T-helper 2 cell treated with Interferon-gamma antibody and Interleukin-4, amounts not matched to agents 100 ng/mL and 5 ng/mL, for 36 hours (primary cell): ENCODE results near the gene NRBF2. TPM values are rescaled to one million over a fixed set of nuclear protein-coding genes. Genes with fewer than 3 reads are reported as not detected.

Experiments
- intact Hi-C: fragments of 100-400 bp; cut with micrococcal nuclease; formaldehyde crosslinking; loops from one replicate; pipeline ENCODE4 v1.15.1; 2023
- total RNA-seq: library from RNA; stranded (reverse); gene quantifications from 2 replicates; pipeline ENCODE4 v1.2.3, GENCODE V29; 2022

The NRBF2 gene
- total RNA-seq, 1 donor from 2014 or later, result 22.7 TPM

GRCh38 chr10:63157845-63158624, 24.9 kb downstream of the NRBF2 start:
- intact Hi-C loops, result loop anchor here (1.0 to 5.0 kb wide), 10 partner anchors 25 to 891 kb away; partner anchors contain the start of genes NRBF2 and RTKN2

- intact Hi-C loops, result no loop called here
Measured at GRCh38 chr10:63161592-63161991, 28.5 kb downstream of the NRBF2 start.

- intact Hi-C loops, result no loop called here
Measured at GRCh38 chr10:63164166-63164623, 31.1 kb downstream of the NRBF2 start.

GRCh38 chr10:63165249-63165648, 32.1 kb downstream of the NRBF2 start:
- intact Hi-C loops, result no loop called here

GRCh38 chr10:63166742-63167258, 33.7 kb downstream of the NRBF2 start:
- intact Hi-C loops, result loop anchor here (1.0 kb wide), 2 partner anchors 463 to 554 kb away; no protein-coding TSS in a partner anchor

- intact Hi-C loops, result no loop called here
Measured at GRCh38 chr10:63168821-63169462, 35.8 kb downstream of the NRBF2 start.

- intact Hi-C loops, result loop anchor here (5.0 kb wide), 1 partner anchor 353 kb away; the partner anchor contains the start of gene REEP3
Measured at GRCh38 chr10:63169624-63170023, 36.5 kb downstream of the NRBF2 start.

- intact Hi-C loops, result loop anchor here (5.0 kb wide), 1 partner anchor 351 kb away; the partner anchor contains the start of gene REEP3
Measured at GRCh38 chr10:63171255-63171855, 38.2 kb downstream of the NRBF2 start.

GRCh38 chr10:63171926-63172325, 38.8 kb downstream of the NRBF2 start:
- intact Hi-C loops, result loop anchor here (5.0 kb wide), 1 partner anchor 350 kb away; the partner anchor contains the start of gene REEP3

GRCh38 chr10:63173468-63174232, 40.5 kb downstream of the NRBF2 start:
- intact Hi-C loops, result loop anchor here (1.0 to 5.0 kb wide), 3 partner anchors 40 to 349 kb away; partner anchors contain the start of genes NRBF2 and REEP3

GRCh38 chr10:63175534-63175933, 42.4 kb downstream of the NRBF2 start:
- intact Hi-C loops, result loop anchor here (2.0 kb wide), 1 partner anchor 93 kb away; no protein-coding TSS in a partner anchor

GRCh38 chr10:63192826-63193225, 59.7 kb downstream of the NRBF2 start:
- intact Hi-C loops, result no loop called here

- intact Hi-C loops, result no loop called here
Measured at GRCh38 chr10:63197344-63198092, 64.4 kb downstream of the NRBF2 start.

GRCh38 chr10:63199716-63200115, 66.6 kb downstream of the NRBF2 start:
- intact Hi-C loops, result no loop called here

GRCh38 chr10:63200431-63200830, 67.3 kb downstream of the NRBF2 start:
- intact Hi-C loops, result no loop called here

GRCh38 chr10:63201118-63201517, 68.0 kb downstream of the NRBF2 start:
- intact Hi-C loops, result no loop called here
